WTC11 (cell line): ENCODE data around the gene ITPR1. TPM values are rescaled to one million over a fixed set of nuclear protein-coding genes. Genes with fewer than 3 reads are reported as not detected.
A peak's percentile ranks its signal among the peaks of the same experiment; 100 is the strongest.
"Not testable (repeated sequence)": the region's sequence is repeated elsewhere in the genome, so short reads cannot be mapped to it uniquely, and the experiment has no call there.

Experiments
- ATAC-seq: fragments of 200-7000 bp; cut with Tn5 transposase; 2 replicates; pipeline ENCODE4 v1.10.0; 2021; ENCODE audit warnings: mild to moderate bottlenecking, moderate library complexity
- CTCF ChIA-PET: fragments of 300-600 bp; sonication (Branson Sonifier 250); formaldehyde crosslinking; loops from one replicate; lab custom pipeline; 2021; ENCODE audit warnings: antibody characterized with exemption; lab: Charles Lee
- POLR2A ChIA-PET: fragments of 350-600 bp; sonication (Branson Sonifier 250); formaldehyde crosslinking; loops from one replicate; lab custom pipeline; 2021; ENCODE audit warnings: antibody characterized with exemption; lab: Charles Lee
- DNase-seq: peaks from one replicate; pipeline ENCODE4 v3.0.0; 2021; ENCODE audit warnings: low spot score
- H3K27ac Mint-ChIP-seq: 2 replicates; pipeline ENCODE4 v1.8.0; 2021; ENCODE audit warnings: mixed read lengths
- H3K27me3 Mint-ChIP-seq: 2 replicates; pipeline ENCODE4 v1.8.0; 2021; ENCODE audit warnings: low read depth, mild to moderate bottlenecking, moderate library complexity, mixed read lengths
- H3K36me3 Mint-ChIP-seq: 2 replicates; pipeline ENCODE4 v1.8.0; 2021; ENCODE audit warnings: mixed read lengths
- H3K4me1 Mint-ChIP-seq: 2 replicates; pipeline ENCODE4 v1.8.0; 2022; ENCODE audit warnings: mixed read lengths
- H3K4me3 Mint-ChIP-seq: 2 replicates; pipeline ENCODE4 v1.8.0; 2021; ENCODE audit warnings: mild to moderate bottlenecking, moderate library complexity, mixed read lengths
- H3K9me3 Mint-ChIP-seq: 2 replicates; pipeline ENCODE4 v1.8.0; 2021; ENCODE audit warnings: mixed read lengths
- CDX4 ChIP-seq: fragments of 250-450 bp; sonication (Bioruptor Pico); IDR thresholded peaks from 2 replicates; pipeline ENCODE4 v1.9.0; 2021; ENCODE audit warnings: moderate library complexity, mild to moderate bottlenecking, inconsistent platforms, borderline replicate concordance
- ELF4 ChIP-seq: sonication (generic); formaldehyde crosslinking; IDR thresholded peaks from 2 replicates; pipeline ENCODE4 v1.8.1; 2022; ENCODE audit warnings: low read depth, mild to moderate bottlenecking, moderate library complexity, missing genetic modification reagents
- FOXJ3 ChIP-seq: sonication (generic); formaldehyde crosslinking; IDR thresholded peaks from 2 replicates; pipeline ENCODE4 v1.9.0; 2021; ENCODE audit warnings: missing genetic modification reagents, mild to moderate bottlenecking, borderline replicate concordance
- FOXP4 ChIP-seq: sonication (generic); formaldehyde crosslinking; IDR thresholded peaks from 2 replicates; pipeline ENCODE4 v1.8.0; 2022; ENCODE audit warnings: mild to moderate bottlenecking, missing genetic modification reagents
- MYBL2 ChIP-seq: sonication (generic); formaldehyde crosslinking; IDR thresholded peaks from 2 replicates; pipeline ENCODE4 v1.8.1; 2023; ENCODE audit warnings: mild to moderate bottlenecking, moderate library complexity, missing genetic modification reagents
- PREB ChIP-seq: sonication (generic); formaldehyde crosslinking; IDR thresholded peaks from 2 replicates; pipeline ENCODE4 v1.8.1; 2022; ENCODE audit warnings: mild to moderate bottlenecking, missing genetic modification reagents, moderate library complexity, borderline replicate concordance
- SMAD3 ChIP-seq: sonication (generic); formaldehyde crosslinking; IDR thresholded peaks from 2 replicates; pipeline ENCODE4 v1.8.0; 2022; ENCODE audit warnings: missing genetic modification reagents, mild to moderate bottlenecking, borderline replicate concordance
- TEAD4 ChIP-seq: sonication (generic); formaldehyde crosslinking; IDR thresholded peaks from 2 replicates; pipeline ENCODE4 v1.8.0; 2022; ENCODE audit warnings: mild to moderate bottlenecking, missing genetic modification reagents
- ZBTB21 ChIP-seq: sonication (generic); formaldehyde crosslinking; IDR thresholded peaks from 2 replicates; pipeline ENCODE4 v1.8.1; 2023; ENCODE audit warnings: mild to moderate bottlenecking, missing genetic modification reagents, borderline replicate concordance
- ZNF121 ChIP-seq: sonication (generic); formaldehyde crosslinking; IDR thresholded peaks from 2 replicates; pipeline ENCODE4 v1.8.0; 2023; ENCODE audit warnings: missing genetic modification reagents
- ZNF263 ChIP-seq: sonication (generic); formaldehyde crosslinking; IDR thresholded peaks from 2 replicates; pipeline ENCODE4 v1.8.1; 2022; ENCODE audit warnings: low read depth, mild to moderate bottlenecking, moderate library complexity, missing genetic modification reagents
- ZNF396 ChIP-seq: fragments of 250-450 bp; sonication (Bioruptor Pico); IDR thresholded peaks from 2 replicates; pipeline ENCODE4 v1.8.0; 2021; ENCODE audit warnings: mild to moderate bottlenecking, moderate library complexity, borderline replicate concordance
- ZNF671 ChIP-seq: fragments of 250-450 bp; sonication (Bioruptor Pico); IDR thresholded peaks from 2 replicates; pipeline ENCODE4 v1.8.0; 2021; ENCODE audit warnings: mild to moderate bottlenecking
- total RNA-seq: library from RNA; stranded (reverse); gene quantifications from 3 replicates; pipeline ENCODE4 v1.2.3, GENCODE V29; 2021
- TF ChIP-seq, protein P1 (sequence below): sonication (generic); formaldehyde crosslinking; conservative IDR thresholded peaks from 2 replicates; pipeline ENCODE4 v1.8.1; 2023; ENCODE audit warnings: mild to moderate bottlenecking, low read depth, missing genetic modification reagents, moderate library complexity

The ITPR1 gene
- total RNA-seq, 1 experiment from 2014 or later = 11.8 TPM

DNA sequence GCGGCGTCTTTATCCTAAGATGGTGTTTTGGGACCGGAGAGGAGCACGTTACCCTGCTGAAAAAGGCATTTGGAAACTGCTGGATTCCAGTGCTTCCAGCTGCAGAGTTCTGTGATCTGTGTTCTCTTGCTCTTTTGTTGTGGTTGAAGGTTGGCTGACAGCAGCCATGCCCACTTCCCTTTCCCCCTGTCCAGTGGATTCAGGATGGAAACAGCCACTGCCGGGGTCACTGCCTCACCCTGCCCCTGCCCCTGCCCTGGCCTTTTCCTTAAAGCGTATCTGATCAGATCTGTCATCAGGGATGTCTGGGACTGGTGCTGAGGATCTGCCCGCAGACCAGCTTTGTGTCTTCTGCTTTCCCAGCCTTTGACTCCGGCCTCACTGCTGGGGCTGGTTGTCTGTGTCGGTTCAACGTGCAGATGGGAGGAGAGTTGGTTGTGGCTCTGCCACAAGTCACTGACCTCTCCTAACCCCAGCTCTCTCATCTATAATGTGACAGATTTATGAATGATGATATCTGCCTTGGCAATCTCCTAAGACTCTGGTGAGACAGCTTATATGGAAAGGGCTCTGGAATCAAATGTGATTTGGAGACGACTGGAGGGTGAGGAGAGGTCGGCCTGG, 266.7 kb downstream of the ITPR1 start:
- H3K36me3 Mint-ChIP-seq = no peaks in the 10 kb centered on the region
- no peak for ATAC-seq
- CTCF ChIA-PET = interaction anchor here (0.6 kb wide), 1 partner anchor 39 kb away, joined by 6 read pairs; no protein-coding TSS in a partner anchor
- H3K27ac Mint-ChIP-seq = peak overlapping the region; percentile 52; the same call in 1 of the 2 replicates
- TF ChIP-seq TEAD4 (no peak), ZNF396 (CRISPR knock-in tag) (no peak), MYBL2 (CRISPR knock-in tag) (no peak), ELF4 (no peak), FOXJ3 (CRISPR knock-in tag) (no peak), FOXP4 (no peak), ZNF671 (no peak), ZNF263 (CRISPR knock-in tag) (no peak), SMAD3 (CRISPR knock-in tag) (no peak), ZNF121 (CRISPR knock-in tag) (no peak)
- TF ChIP-seq, protein P1, sequence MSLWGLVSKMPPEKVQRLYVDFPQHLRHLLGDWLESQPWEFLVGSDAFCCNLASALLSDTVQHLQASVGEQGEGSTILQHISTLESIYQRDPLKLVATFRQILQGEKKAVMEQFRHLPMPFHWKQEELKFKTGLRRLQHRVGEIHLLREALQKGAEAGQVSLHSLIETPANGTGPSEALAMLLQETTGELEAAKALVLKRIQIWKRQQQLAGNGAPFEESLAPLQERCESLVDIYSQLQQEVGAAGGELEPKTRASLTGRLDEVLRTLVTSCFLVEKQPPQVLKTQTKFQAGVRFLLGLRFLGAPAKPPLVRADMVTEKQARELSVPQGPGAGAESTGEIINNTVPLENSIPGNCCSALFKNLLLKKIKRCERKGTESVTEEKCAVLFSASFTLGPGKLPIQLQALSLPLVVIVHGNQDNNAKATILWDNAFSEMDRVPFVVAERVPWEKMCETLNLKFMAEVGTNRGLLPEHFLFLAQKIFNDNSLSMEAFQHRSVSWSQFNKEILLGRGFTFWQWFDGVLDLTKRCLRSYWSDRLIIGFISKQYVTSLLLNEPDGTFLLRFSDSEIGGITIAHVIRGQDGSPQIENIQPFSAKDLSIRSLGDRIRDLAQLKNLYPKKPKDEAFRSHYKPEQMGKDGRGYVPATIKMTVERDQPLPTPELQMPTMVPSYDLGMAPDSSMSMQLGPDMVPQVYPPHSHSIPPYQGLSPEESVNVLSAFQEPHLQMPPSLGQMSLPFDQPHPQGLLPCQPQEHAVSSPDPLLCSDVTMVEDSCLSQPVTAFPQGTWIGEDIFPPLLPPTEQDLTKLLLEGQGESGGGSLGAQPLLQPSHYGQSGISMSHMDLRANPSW = no peak
- TF ChIP-seq, all 79 proteins: peak for 0
- H3K9me3 Mint-ChIP-seq = peaks cover 11% of the 10 kb centered on the region
- H3K27me3 Mint-ChIP-seq = no peaks in the 10 kb centered on the region
- H3K4me3 Mint-ChIP-seq = no peak overlapping the region
- POLR2A ChIA-PET = no interaction called here
- DNase-seq = no peak
- H3K4me1 Mint-ChIP-seq = no peaks in the 10 kb centered on the region

DNA sequence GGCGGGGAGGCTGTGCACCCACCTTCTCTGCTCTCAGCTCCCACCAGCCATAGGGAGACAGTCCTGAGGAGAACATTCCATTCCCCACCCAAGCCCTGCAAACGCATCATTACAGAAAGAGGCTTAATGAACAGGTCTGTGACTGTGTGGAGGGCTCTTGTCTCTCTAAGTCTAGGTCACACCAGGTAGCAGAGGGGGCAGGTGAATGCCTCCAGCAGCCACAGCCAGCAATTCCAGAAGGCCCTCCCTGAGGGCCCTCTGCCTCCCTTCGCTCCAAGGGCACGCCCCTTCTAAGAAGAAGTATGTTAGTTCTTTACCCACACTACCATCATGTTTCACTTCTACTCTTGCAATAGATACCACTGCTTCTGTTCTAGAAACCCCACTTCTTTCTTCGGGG, 268.6 kb downstream of the ITPR1 start:
- Mint-ChIP-seq H3K4me3 (no peak overlapping the region), H3K9me3 (peaks cover 31% of the 10 kb centered on the region), H3K27ac (no peak overlapping the region), H3K4me1 (no peaks in the 10 kb centered on the region), H3K36me3 (peaks cover 18% of the 10 kb centered on the region), H3K27me3 (no peaks in the 10 kb centered on the region)
- ChIA-PET POLR2A (no interaction called here), CTCF (no interaction called here)
- DNase-seq (no peak), ATAC-seq (no peak)
- TF ChIP-seq CDX4 (CRISPR knock-in tag) (no peak), PREB (CRISPR knock-in tag) (no peak), ZBTB21 (CRISPR knock-in tag) (no peak), SMAD3 (CRISPR knock-in tag) (no peak)

- CTCF ChIA-PET = not testable (repeated sequence)
- H3K36me3 Mint-ChIP-seq = peaks cover 21% of the 10 kb centered on the region
Observed at GRCh38 chr3:4762481-4763230, 269.5 kb downstream of the ITPR1 start.

More at GRCh38 chr3:4762481-4763230, 269.5 kb downstream of the ITPR1 start:
- H3K4me3 Mint-ChIP-seq, DNase-seq, H3K27me3 Mint-ChIP-seq, H3K27ac Mint-ChIP-seq, ATAC-seq, POLR2A ChIA-PET, H3K4me1 Mint-ChIP-seq: not testable (repeated sequence)
- peaks cover 37% of the 10 kb centered on the region for H3K9me3 Mint-ChIP-seq
